H1 (cell line): Measurements from ENCODE around the gene FAM107A. TPM values are rescaled to one million over a fixed set of nuclear protein-coding genes. Genes with fewer than 3 reads are reported as not detected.

Source experiments
- CHD7 ChIP-seq: fragments of 300-600 bp; sonication (generic); IDR thresholded peaks from 2 replicates; pipeline ENCODE4 v1.7.1; 2012; ENCODE audit warnings: low read length, moderate library complexity, mild to moderate bottlenecking, inconsistent platforms; ENCODE audit not compliant: insufficient replicate concordance
- CTBP2 ChIP-seq: IDR thresholded peaks from 2 replicates; pipeline ENCODE4 v1.7.0; 2011; ENCODE audit warnings: borderline replicate concordance, mild to moderate bottlenecking, moderate library complexity, mixed read lengths, low read length; ENCODE audit not compliant: insufficient read depth, insufficient read length
- EGR1 ChIP-seq: IDR thresholded peaks from 2 replicates; pipeline ENCODE4 v1.6.1; 2011; ENCODE audit warnings: low read depth, low read length, borderline replicate concordance
- KDM5A ChIP-seq: fragments of 200-600 bp; IDR thresholded peaks from 2 replicates; pipeline ENCODE4 v1.7.1; 2012; ENCODE audit warnings: mild to moderate bottlenecking, low read length, inconsistent platforms, mixed read lengths
- PHF8 ChIP-seq: fragments of 200-600 bp; sonication (generic); conservative IDR thresholded peaks from 2 replicates; pipeline ENCODE4 v1.7.1; 2012; ENCODE audit warnings: low read depth, mild to moderate bottlenecking, inconsistent platforms, low read length, moderate library complexity
- RAD21 ChIP-seq, 2 experiments: IDR thresholded peaks in 1 of 2; conservative IDR thresholded peaks in 1 of 2; 2 replicates each; pipeline ENCODE4 v1.6.1; 2011; ENCODE audit warnings: low read depth in 2 of 2, low read length in 2 of 2, improper control_type of control experiment in 1 of 2, inconsistent platforms in 1 of 2, mild to moderate bottlenecking in 1 of 2, moderate library complexity in 1 of 2
- TAF1 ChIP-seq: IDR thresholded peaks from 2 replicates; pipeline ENCODE4 v1.6.1; 2011; ENCODE audit warnings: mild to moderate bottlenecking, low read depth, low read length
- TBP ChIP-seq: IDR thresholded peaks from 2 replicates; pipeline ENCODE4 v1.6.1; 2011; ENCODE audit warnings: low read depth, low read length, improper control_type of control experiment
- polyA plus RNA-seq, 7 experiments: library from polyadenylated mRNA; depleted of rRNA in 3 of 7; stranded (reverse) in 5 of 7; unstranded in 2 of 7; fragments of >200 nt in 5 of 7; fragments of 200-250 nt in 2 of 7; gene quantifications; 1 replicate in 5 of 7; 2 replicates in 1 of 7; 4 replicates in 1 of 7; pipeline versions ENCODE4 v1.2.1 to v1.2.3, GENCODE V29; 2011 to 2013; ENCODE audit warnings: missing spikeins in 2 of 7, mixed read lengths in 2 of 7
- total RNA-seq: library from RNA; stranded (reverse); fragmentation: NEBNext Ultra II Directional; extraction: Animal tissue kit (Norgen Biotek cat#: 25700); gene quantifications from 2 replicates; pipeline ENCODE4 v1.2.1, GENCODE V29; 2021

Gene FAM107A
- total and polyA plus RNA-seq, 2 of the 8 experiments (the other 6 are each of a cell fraction or from before 2014, with no cell fraction given) = 0.51 to 0.65 TPM

DNA sequence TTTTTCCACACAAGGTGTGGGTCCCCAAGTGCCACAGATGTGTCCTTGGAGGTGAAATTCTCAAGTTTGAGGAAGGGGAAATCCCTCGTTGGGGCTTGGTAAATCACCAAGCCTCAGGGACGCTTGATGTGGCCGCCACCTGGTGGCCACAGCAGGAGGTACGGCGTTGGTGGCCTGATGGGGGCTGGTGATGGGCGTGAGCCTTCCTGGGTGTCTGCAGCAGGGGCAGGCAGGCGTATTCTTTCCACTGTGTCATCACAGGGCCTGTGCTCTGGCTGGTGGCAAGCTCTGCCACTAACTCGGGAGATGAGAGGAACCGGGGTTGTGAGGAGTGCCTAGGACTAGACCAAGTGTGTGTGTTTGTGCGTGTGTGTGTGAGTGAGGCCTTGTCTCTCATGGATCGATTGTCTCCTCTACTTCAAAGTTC, 44.4 kb downstream of the FAM107A start (continued):
- no peak for TF ChIP-seq CHD7
- TF ChIP-seq EGR1 = no peak
- TF ChIP-seq TAF1 = no peak
- TF ChIP-seq TBP = no peak
- TF ChIP-seq KDM5A = no peak
- TF ChIP-seq RAD21 (IDR thresholded peaks at IDR 0.05 in 1 of 2, conservative IDR thresholded peaks at IDR 0.05 in 1 of 2; ENCODE audit: low read depth in 2 of 2, low read length in 2 of 2) = peak; percentile 82 to 85
- TF ChIP-seq PHF8 = no peak
- no peak for TF ChIP-seq CTBP2
